MM.1S (cell line): ENCODE results near the gene GDPGP1.
"Not testable (repeated sequence)": the region's sequence is repeated elsewhere in the genome, so short reads cannot be mapped to it uniquely, and the experiment has no call there.

Source experiments
- DNase-seq: peaks from one replicate; pipeline ENCODE4 v3.0.0-alpha.2; 2015
- H2AFZ ChIP-seq: fragments of 300-600 bp; sonication (generic); 2 replicates; pipeline ENCODE4 v1.6.0; 2016; ENCODE audit warnings: antibody characterized with exemption, low read length
- H3F3A ChIP-seq: fragments of 300-600 bp; sonication (generic); 2 replicates; pipeline ENCODE4 v1.6.1; 2016; ENCODE audit warnings: mild to moderate bottlenecking, antibody characterized with exemption, low read length, moderate library complexity, mixed read lengths; ENCODE audit not compliant: insufficient read depth
- H3K27ac ChIP-seq: fragments of 300-600 bp; sonication (generic); 2 replicates; pipeline ENCODE4 v1.5.1; 2016; ENCODE audit warnings: mild to moderate bottlenecking, low read length
- H3K27me3 ChIP-seq: fragments of 300-600 bp; sonication (generic); replicated peaks from 2 replicates; pipeline ENCODE4 v1.6.0; 2016; ENCODE audit warnings: low read length; ENCODE audit not compliant: insufficient read depth
- H3K36me3 ChIP-seq: fragments of 300-600 bp; sonication (generic); replicated peaks from 2 replicates; pipeline ENCODE4 v1.6.1; 2016; ENCODE audit warnings: mild to moderate bottlenecking, low read length, mixed read lengths; ENCODE audit not compliant: insufficient read depth
- H3K4me1 ChIP-seq: fragments of 300-600 bp; sonication (generic); 2 replicates; pipeline ENCODE4 v1.6.1; 2016; ENCODE audit warnings: low read length, mixed read lengths
- H3K4me2 ChIP-seq: fragments of 300-600 bp; sonication (generic); 2 replicates; pipeline ENCODE4 v1.6.0; 2016; ENCODE audit warnings: low read depth, low read length
- H3K4me3 ChIP-seq: fragments of 300-600 bp; sonication (generic); 2 replicates; pipeline ENCODE4 v1.5.1; 2016; ENCODE audit warnings: low read length, mixed read lengths
- H3K79me2 ChIP-seq: fragments of 300-600 bp; sonication (generic); 2 replicates; pipeline ENCODE4 v1.6.1; 2016; ENCODE audit warnings: mixed run types, low read length, mixed read lengths
- H3K9ac ChIP-seq: fragments of 300-600 bp; sonication (generic); 2 replicates; pipeline ENCODE4 v1.6.1; 2016; ENCODE audit warnings: low read length, mixed read lengths
- H3K9me2 ChIP-seq: fragments of 300-600 bp; sonication (generic); replicated peaks from 2 replicates; pipeline ENCODE4 v1.6.1; 2016; ENCODE audit warnings: mild to moderate bottlenecking, low read length, mixed read lengths; ENCODE audit not compliant: insufficient read depth
- H3K9me3 ChIP-seq: fragments of 300-600 bp; sonication (generic); replicated peaks from 2 replicates; pipeline ENCODE4 v1.6.1; 2016; ENCODE audit warnings: mild to moderate bottlenecking, low read length, mixed read lengths; ENCODE audit not compliant: insufficient read depth
- H4K20me1 ChIP-seq: fragments of 300-600 bp; sonication (generic); 2 replicates; pipeline ENCODE4 v1.6.1; 2016; ENCODE audit warnings: mild to moderate bottlenecking, low read length, moderate library complexity, mixed read lengths; ENCODE audit not compliant: insufficient read depth
- CTCF ChIP-seq: fragments of 300-600 bp; sonication (generic); IDR thresholded peaks from 2 replicates; pipeline ENCODE4 v1.5.1; 2016; ENCODE audit warnings: antibody characterized with exemption, low read length, mixed read lengths
- EZH2 ChIP-seq: fragments of 300-600 bp; sonication (generic); optimal IDR thresholded peaks from 2 replicates; pipeline ENCODE3; 2017; ENCODE audit warnings: low read depth, mild to moderate bottlenecking, antibody characterized with exemption, low read length, mixed read lengths
- EZH2phosphoT487 ChIP-seq: fragments of 300-600 bp; sonication (generic); IDR thresholded peaks from 2 replicates; pipeline ENCODE4 v1.6.1; 2018; ENCODE audit warnings: antibody characterized with exemption, low read length

The GDPGP1 gene

GRCh38 chr15:90259524-90259923 is 25.5 kb downstream of the GDPGP1 start:
- Histone ChIP-seq H3K27me3 (no peaks in the 10 kb centered on the region), H3K27ac (peak overlapping the region; percentile 51; the same call in 1 of the 2 replicates), H3K36me3 (no peaks in the 10 kb centered on the region), H3F3A (peaks cover 7% of the 10 kb centered on the region; the same call in 1 of the 2 replicates), H3K9me3 (no peaks in the 10 kb centered on the region), H3K4me1 (peaks cover 19% of the 10 kb centered on the region), H3K79me2 (0 out of 2 replicates have a peak, but pooled peaks cover 3% of the 10 kb centered on the region), H3K9me2 (no peaks in the 10 kb centered on the region), H3K4me2 (peak overlapping the region; percentile 23), H2AFZ (0 out of 2 replicates have a peak overlapping the region, but pooled peaks have one; percentile 9), H3K9ac (no peak overlapping the region), H4K20me1 (no peaks in the 10 kb centered on the region), H3K4me3 (no peak overlapping the region)
- TF ChIP-seq CTCF (no peak), EZH2 (no peak), EZH2phosphoT487 (no peak)
- DNase-seq: peak; percentile 68

GRCh38 chr15:90260731-90261130 is 26.7 kb downstream of the GDPGP1 start:
- H3K4me3 ChIP-seq, H3K4me2 ChIP-seq, H3K36me3 ChIP-seq, DNase-seq, H3K27me3 ChIP-seq, H3K9ac ChIP-seq, H3K9me3 ChIP-seq, H4K20me1 ChIP-seq, H2AFZ ChIP-seq, H3K27ac ChIP-seq, H3K79me2 ChIP-seq, H3K9me2 ChIP-seq: not testable (repeated sequence)
- peaks cover 14% of the 10 kb centered on the region; the same call in 1 of the 2 replicates for H3F3A ChIP-seq
- H3K4me1 ChIP-seq: peaks cover 23% of the 10 kb centered on the region

GRCh38 chr15:90261811-90262210 is 27.8 kb downstream of the GDPGP1 start:
- no peak overlapping the region for H3K4me3 ChIP-seq
- peaks cover 23% of the 10 kb centered on the region for H3K4me1 ChIP-seq
- no peak overlapping the region for H2AFZ ChIP-seq
- no peak overlapping the region for H3K4me2 ChIP-seq
- no peaks in the 10 kb centered on the region for H3K9me2 ChIP-seq
- no peaks in the 10 kb centered on the region for H3K27me3 ChIP-seq
- H3K79me2 ChIP-seq: peaks cover 16% of the 10 kb centered on the region
- no peak for DNase-seq
- H3F3A ChIP-seq: peaks cover 17% of the 10 kb centered on the region; the same call in 1 of the 2 replicates
- TF ChIP-seq EZH2 (no peak), EZH2phosphoT487 (no peak), CTCF (no peak)
- H3K9me3 ChIP-seq: no peaks in the 10 kb centered on the region
- no peak overlapping the region for H3K9ac ChIP-seq
- no peaks in the 10 kb centered on the region for H3K36me3 ChIP-seq
- H4K20me1 ChIP-seq: no peaks in the 10 kb centered on the region
- H3K27ac ChIP-seq: no peak overlapping the region

GRCh38 chr15:90262426-90262825 is 28.4 kb downstream of the GDPGP1 start:
- Histone ChIP-seq H2AFZ (no peak overlapping the region), H3K9me3 (no peaks in the 10 kb centered on the region), H3K4me3 (no peak overlapping the region), H3K79me2 (peaks cover 23% of the 10 kb centered on the region), H3K36me3 (no peaks in the 10 kb centered on the region), H4K20me1 (peaks cover 4% of the 10 kb centered on the region; the same call in 1 of the 2 replicates), H3K4me1 (peaks cover 24% of the 10 kb centered on the region), H3K27ac (no peak overlapping the region), H3F3A (peaks cover 17% of the 10 kb centered on the region; the same call in 1 of the 2 replicates), H3K9me2 (no peaks in the 10 kb centered on the region), H3K9ac (no peak overlapping the region), H3K27me3 (no peaks in the 10 kb centered on the region), H3K4me2 (no peak overlapping the region)
- DNase-seq: no peak
- no peak for TF ChIP-seq EZH2
- no peak for TF ChIP-seq EZH2phosphoT487
- no peak for TF ChIP-seq CTCF
